ENCODE results near the gene MPHOSPH6.

GRCh38 chr16:82108100-82108499 lies 61.9 kb downstream of the MPHOSPH6 start:
- TF ChIP-seq POLR2A (IDR thresholded peaks at IDR 0.05; ENCODE audit: control extremely low read depth in 1 of 2, low read depth in 2 of 2, low read length in 2 of 2) (no peak), SP2 (IDR thresholded peaks at IDR 0.05; ENCODE audit: low read length) (no peak), CTCF (IDR thresholded peaks at IDR 0.05; ENCODE audit: control extremely low read depth in 1 of 3, insufficient read depth in 1 of 3, low read depth in 1 of 3, low read length in 3 of 3) (no peak), CBX8 (IDR thresholded peaks at IDR 0.05; ENCODE audit: borderline replicate concordance, low read depth, low read length) (no peak), SIN3A (conservative IDR thresholded peaks at IDR 0.05 in 1 of 2, IDR thresholded peaks at IDR 0.05 in 1 of 2; ENCODE audit: low read depth in 1 of 2, low read length in 2 of 2) (no peak), GABPA (IDR thresholded peaks at IDR 0.05; ENCODE audit: borderline replicate concordance, insufficient read depth, low read length) (no peak), EGR1 (IDR thresholded peaks at IDR 0.05; ENCODE audit: borderline replicate concordance, low read depth, low read length) (no peak)

Data from H1 (cell line).